Spleen (tissue), 7 donors: ENCODE data around the gene TSFM.
A peak's percentile ranks its signal among the peaks of the same experiment; 100 is the strongest.

Experiments
- POLR2A ChIP-seq, 3 donors: fragments of 450-650 bp; IDR thresholded peaks; one replicate each; pipeline ENCODE4 v1.5.1; 2017; ENCODE audit warnings: antibody characterized with exemption in 3 of 3, mild to moderate bottlenecking in 1 of 3
- POLR2AphosphoS5 ChIP-seq, 3 donors: sonication (generic); formaldehyde crosslinking; IDR thresholded peaks; one replicate each; pipeline ENCODE4 v1.5.1; 2017; ENCODE audit warnings: antibody characterized with exemption in 3 of 3
- TF ChIP-seq, protein P1 (sequence below), 11 experiments: fragments of 200-600 bp in 7 of 11; fragments of 450-650 bp in 4 of 11; sonication (generic) in 4 of 11; IDR thresholded peaks in 8 of 11; conservative IDR thresholded peaks in 3 of 11; 1 replicate in 7 of 11; 2 replicates in 4 of 11; pipeline versions ENCODE4 v1.4.0 to v1.8.0; 2016 to 2021; ENCODE audit warnings: antibody characterized with exemption in 11 of 11, inconsistent platforms in 4 of 11, mild to moderate bottlenecking in 1 of 11
- donor health status: DM: no; HTN: no; CAD: no; lungs with moderate emphysema.
- donor health status: DM: no; HTN: no; CAD: no.
- donor health status: DM: no; HTN: no; CAD: no.

DNA sequence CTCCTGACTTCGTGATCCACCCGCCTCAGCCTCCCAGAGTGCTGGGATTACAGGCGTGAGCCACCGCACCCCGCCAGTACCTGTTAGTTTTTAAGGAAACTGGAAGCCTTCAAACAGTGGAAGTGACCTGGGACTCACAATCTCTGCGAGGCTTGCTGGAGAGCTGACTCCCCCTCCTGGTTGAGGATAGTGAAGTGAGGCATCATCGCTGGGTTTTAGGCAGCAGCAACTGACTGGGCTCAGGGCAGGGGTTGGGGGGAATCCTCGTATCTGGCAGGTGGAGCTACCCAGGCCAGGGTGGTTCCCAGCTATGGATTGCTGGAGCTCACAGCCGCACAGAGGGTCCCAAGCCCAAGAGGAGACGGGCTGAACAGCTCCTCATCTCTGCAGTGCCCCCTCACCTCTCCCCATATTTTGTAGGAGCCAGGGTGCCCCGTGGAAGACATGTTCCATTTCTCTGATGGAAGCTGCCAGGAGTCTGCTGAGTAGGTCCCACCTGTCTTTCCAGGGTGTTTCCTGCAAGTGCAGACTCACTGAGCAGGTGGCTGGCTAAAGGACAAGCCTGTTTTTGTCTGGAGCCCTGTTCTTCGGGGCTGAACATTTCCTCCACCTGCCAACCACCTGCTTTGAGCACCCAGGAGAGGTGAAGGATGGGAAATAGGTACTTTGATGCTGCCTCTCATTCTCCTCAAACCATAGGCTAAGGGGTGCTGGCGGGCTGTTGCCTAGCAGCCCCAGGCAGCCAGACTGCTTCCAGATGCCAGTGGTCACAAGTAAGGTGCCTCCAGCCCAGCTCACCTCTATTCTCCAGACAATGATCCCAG, 32.8 kb downstream of the TSFM start:
- TF ChIP-seq, protein P1, sequence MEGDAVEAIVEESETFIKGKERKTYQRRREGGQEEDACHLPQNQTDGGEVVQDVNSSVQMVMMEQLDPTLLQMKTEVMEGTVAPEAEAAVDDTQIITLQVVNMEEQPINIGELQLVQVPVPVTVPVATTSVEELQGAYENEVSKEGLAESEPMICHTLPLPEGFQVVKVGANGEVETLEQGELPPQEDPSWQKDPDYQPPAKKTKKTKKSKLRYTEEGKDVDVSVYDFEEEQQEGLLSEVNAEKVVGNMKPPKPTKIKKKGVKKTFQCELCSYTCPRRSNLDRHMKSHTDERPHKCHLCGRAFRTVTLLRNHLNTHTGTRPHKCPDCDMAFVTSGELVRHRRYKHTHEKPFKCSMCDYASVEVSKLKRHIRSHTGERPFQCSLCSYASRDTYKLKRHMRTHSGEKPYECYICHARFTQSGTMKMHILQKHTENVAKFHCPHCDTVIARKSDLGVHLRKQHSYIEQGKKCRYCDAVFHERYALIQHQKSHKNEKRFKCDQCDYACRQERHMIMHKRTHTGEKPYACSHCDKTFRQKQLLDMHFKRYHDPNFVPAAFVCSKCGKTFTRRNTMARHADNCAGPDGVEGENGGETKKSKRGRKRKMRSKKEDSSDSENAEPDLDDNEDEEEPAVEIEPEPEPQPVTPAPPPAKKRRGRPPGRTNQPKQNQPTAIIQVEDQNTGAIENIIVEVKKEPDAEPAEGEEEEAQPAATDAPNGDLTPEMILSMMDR (IDR thresholded peaks at IDR 0.05 in 8 of 11, conservative IDR thresholded peaks at IDR 0.05 in 3 of 11): no peak
- TF ChIP-seq POLR2A (IDR thresholded peaks at IDR 0.05) (no peak), POLR2AphosphoS5 (IDR thresholded peaks at IDR 0.05) (peak in 1 of 3 donors; percentile 37)
